Prostate gland (tissue), 2 donors: ENCODE results near the gene UNK. TPM values are rescaled to one million over a fixed set of nuclear protein-coding genes. Genes with fewer than 3 reads are reported as not detected.
A peak's percentile ranks its signal among the peaks of the same experiment; 100 is the strongest.
"Not testable (repeated sequence)": the region's sequence is repeated elsewhere in the genome, so short reads cannot be mapped to it uniquely, and the experiment has no call there.

ENCODE experiments used
- DNase-seq: peaks from one replicate; pipeline ENCODE4 v3.0.0-alpha.2; 2019; ENCODE audit warnings: low spot score
- H3K27ac ChIP-seq, 2 donors: fragments of 200-600 bp; sonication (generic); 2 replicates each; pipeline ENCODE4 v1.5.1; 2017 to 2019
- H3K27me3 ChIP-seq: fragments of 200-600 bp; sonication (generic); replicated peaks from 2 replicates; pipeline ENCODE4 v1.5.1; 2019; ENCODE audit not compliant: insufficient read depth
- H3K36me3 ChIP-seq, 2 donors: fragments of 200-600 bp; sonication (generic); 1 replicate in 1 of 2; 2 replicates in 1 of 2; pipeline versions ENCODE4 v1.5.1 to v1.8.1; 2017 to 2019
- H3K4me1 ChIP-seq: fragments of 200-600 bp; sonication (generic); replicated peaks from 2 replicates; pipeline ENCODE4 v1.5.1; 2019
- H3K4me3 ChIP-seq, 2 donors: fragments of 200-600 bp; sonication (generic); 2 replicates each; pipeline ENCODE4 v1.5.1; 2017 to 2019
- H3K9me3 ChIP-seq: fragments of 200-600 bp; sonication (generic); 2 replicates; pipeline ENCODE4 v1.5.1; 2017
- CTCF ChIP-seq, 4 experiments: fragments of 200-600 bp in 2 of 4; fragments of 450-650 bp in 2 of 4; sonication (generic) in 2 of 4; IDR thresholded peaks; 1 replicate in 3 of 4; 2 replicates in 1 of 4; pipeline ENCODE4 v1.5.1; 2016 to 2019; ENCODE audit warnings: antibody characterized with exemption in 4 of 4, mild to moderate bottlenecking in 2 of 4, moderate library complexity in 2 of 4
- POLR2A ChIP-seq: fragments of 450-650 bp; IDR thresholded peaks from one replicate; pipeline ENCODE4 v1.6.1; 2016; ENCODE audit warnings: antibody characterized with exemption, mild to moderate bottlenecking
- POLR2AphosphoS5 ChIP-seq: sonication (generic); formaldehyde crosslinking; IDR thresholded peaks from one replicate; pipeline ENCODE4 v1.6.1; 2017; ENCODE audit warnings: antibody characterized with exemption
- WGBS: methylation state at CpG from one replicate; pipeline ENCODE4 v1.1.5; 2018; 5-methylcytosine and 5-hydroxymethylcytosine counted together
- intact Hi-C: fragments of 100-400 bp; cut with DNase I; formaldehyde crosslinking; loops from one replicate; pipeline ENCODE4 v1.14.2; 2022
- total RNA-seq, 2 donors: library from RNA; depleted of rRNA; stranded (reverse); fragments of >200 nt; gene quantifications; one replicate each; pipeline ENCODE4 v1.1.0, GENCODE V29; 2016

Gene UNK
- total RNA-seq, 2 donors from 2014 or later, result 68.9 to 72.5 TPM

DNA sequence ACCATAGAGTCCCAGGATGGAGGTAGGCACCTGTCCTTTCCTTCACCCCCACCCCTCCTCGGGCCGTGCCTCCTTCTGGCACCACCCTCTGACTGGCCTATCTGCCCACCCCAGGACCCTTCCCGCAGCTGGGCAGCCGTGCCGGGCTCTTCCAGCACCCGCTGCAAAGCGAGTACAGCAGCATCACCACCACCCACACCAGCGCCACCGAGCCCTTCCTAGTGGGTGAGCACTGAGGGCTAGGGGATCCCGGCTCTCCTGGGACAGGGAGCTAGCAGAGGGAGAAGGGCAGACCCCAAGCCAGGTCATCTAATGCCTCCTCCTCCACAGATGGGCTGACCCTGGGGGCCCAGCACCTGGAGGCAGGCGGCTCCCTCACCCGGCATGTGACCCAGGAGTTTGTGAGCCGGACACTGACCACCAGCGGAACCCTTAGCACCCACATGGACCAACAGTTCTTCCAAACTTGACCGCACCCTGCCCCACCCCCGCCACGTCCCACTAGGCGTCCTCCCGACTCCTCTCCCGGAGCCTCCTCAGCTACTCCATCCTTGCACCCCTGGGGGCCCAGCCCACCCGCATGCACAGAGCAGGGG lies 27.4 kb upstream of the UNK start:
- no peak overlapping the region for H3K27ac ChIP-seq
- no peaks in the 10 kb centered on the region for H3K9me3 ChIP-seq
- WGBS, result 85% methylated on average over 20 of the region's 21 CpGs
- no peaks in the 10 kb centered on the region for H3K36me3 ChIP-seq
- H3K27me3 ChIP-seq, result no peaks in the 10 kb centered on the region
- TF ChIP-seq CTCF (IDR thresholded peaks at IDR 0.05) (no peak), POLR2AphosphoS5 (no peak), POLR2A (no peak)
- no peaks in the 10 kb centered on the region for H3K4me1 ChIP-seq
- no peak for DNase-seq
- intact Hi-C loops, result no loop called here
- no peak overlapping the region for H3K4me3 ChIP-seq

DNA sequence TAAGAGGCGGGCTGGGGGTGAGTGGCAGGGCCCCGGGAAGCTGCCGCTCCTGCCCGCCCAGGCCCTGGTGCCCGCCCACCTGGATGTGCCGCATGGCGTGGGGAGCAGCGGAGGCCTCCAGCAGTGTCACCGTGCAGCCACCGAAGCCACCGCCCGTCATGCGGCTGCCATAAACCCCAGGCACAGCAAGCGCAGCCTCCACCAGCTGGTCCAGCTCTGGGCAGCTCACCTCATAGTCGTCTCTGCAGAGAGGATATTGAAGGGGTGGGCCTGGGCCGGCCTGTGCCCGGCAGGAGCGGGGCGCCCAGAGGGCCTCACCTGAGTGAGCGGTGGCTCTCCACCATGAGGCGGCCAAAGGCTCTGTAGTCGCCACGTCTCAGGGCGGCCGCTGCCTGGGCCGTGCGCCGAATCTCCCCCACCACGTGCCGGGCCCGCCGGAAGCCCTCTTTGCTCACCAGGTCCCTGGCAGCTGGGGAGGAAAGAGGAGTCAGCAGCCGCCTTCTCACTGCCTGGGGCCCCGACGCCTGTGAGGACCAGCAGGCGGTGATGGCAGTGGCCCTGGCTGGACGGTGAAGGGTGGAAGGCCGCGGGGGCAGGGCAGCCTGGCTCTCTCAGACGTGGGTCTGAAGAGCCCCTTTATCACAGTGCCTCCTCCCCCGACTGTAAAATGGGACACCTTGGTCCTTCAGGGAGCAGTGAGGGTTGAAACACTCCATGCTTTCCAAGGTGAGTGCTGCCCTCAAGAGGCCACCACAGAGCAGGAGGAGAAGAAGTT lies 26.3 kb upstream of the UNK start:
- H3K4me3 ChIP-seq, result no peak overlapping the region
- H3K4me1 ChIP-seq, result no peaks in the 10 kb centered on the region
- intact Hi-C loops, result no loop called here
- no peaks in the 10 kb centered on the region for H3K36me3 ChIP-seq
- DNase-seq, result no peak
- TF ChIP-seq POLR2AphosphoS5 (no peak), CTCF (IDR thresholded peaks at IDR 0.05) (peak in 1 of 4 experiments; percentile 11)
- H3K27ac ChIP-seq, result no peak overlapping the region
- 87% methylated on average over 30 of the region's 41 CpGs for WGBS
- H3K9me3 ChIP-seq, result no peaks in the 10 kb centered on the region
- no peaks in the 10 kb centered on the region for H3K27me3 ChIP-seq

DNA sequence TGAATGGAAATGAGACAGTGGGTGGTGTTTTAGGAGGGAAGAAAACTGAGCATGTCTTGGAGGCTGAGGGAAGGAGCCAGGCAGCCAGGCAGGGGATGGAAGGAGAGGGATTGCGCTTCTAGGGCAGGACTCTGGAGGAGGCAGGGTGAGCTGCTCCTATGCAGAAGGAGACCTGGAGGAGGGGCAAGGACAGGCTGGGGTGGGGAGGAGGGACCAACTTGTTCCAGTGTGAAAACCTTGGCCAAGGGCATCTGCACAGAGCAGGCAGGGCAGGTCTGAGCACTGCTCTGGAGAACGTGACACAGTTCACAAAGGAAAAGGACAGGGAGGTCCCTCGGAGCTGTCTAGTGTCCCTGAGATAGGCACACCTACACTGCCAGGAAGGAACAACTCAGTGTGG lies 25.1 kb upstream of the UNK start:
- H3K4me3 ChIP-seq, result no peak overlapping the region
- TF ChIP-seq POLR2A (no peak), CTCF (IDR thresholded peaks at IDR 0.05) (no peak), POLR2AphosphoS5 (peak; percentile 37)
- H3K9me3 ChIP-seq, result no peaks in the 10 kb centered on the region
- no peaks in the 10 kb centered on the region for H3K4me1 ChIP-seq
- intact Hi-C loops, result no loop called here
- no peaks in the 10 kb centered on the region for H3K27me3 ChIP-seq
- WGBS, result 48% methylated on average over 3 of the region's 3 CpGs
- no peaks in the 10 kb centered on the region for H3K36me3 ChIP-seq
- peak overlapping the region in 1 of 2 donors; percentile 48 for H3K27ac ChIP-seq
- peak; percentile 43 for DNase-seq

- WGBS, result 94% methylated on average over 6 of the region's 6 CpGs
- peak overlapping the region in 1 of 2 donors; percentile 48 for H3K27ac ChIP-seq
- DNase-seq, H3K36me3 ChIP-seq, H3K27me3 ChIP-seq, H3K4me3 ChIP-seq, H3K4me1 ChIP-seq, H3K9me3 ChIP-seq: not testable (repeated sequence)
- intact Hi-C loops, result loop anchor here (5.0 kb wide), 1 partner anchor 132 kb away; no protein-coding TSS in a partner anchor
Observed at GRCh38 chr17:75759978-75760640, 24.5 kb upstream of the UNK start.

GRCh38 chr17:75762513-75763268 lies 21.9 kb upstream of the UNK start:
- Histone ChIP-seq H3K4me1 (no peaks in the 10 kb centered on the region), H3K9me3 (no peaks in the 10 kb centered on the region), H3K27me3 (no peaks in the 10 kb centered on the region), H3K4me3 (no peak overlapping the region), H3K27ac (no peak overlapping the region), H3K36me3 (no peaks in the 10 kb centered on the region)
- no peak for TF ChIP-seq CTCF (IDR thresholded peaks at IDR 0.05)
- no peak for TF ChIP-seq POLR2AphosphoS5
- 92% methylated on average over 27 of the region's 27 CpGs for WGBS
- no peak for DNase-seq
- intact Hi-C loops, result loop anchor here (5.0 kb wide), 1 partner anchor 130 kb away; no protein-coding TSS in a partner anchor
